GM18861 (cell line): Measurements from ENCODE around the gene CCNDBP1.
"Not testable (repeated sequence)": the region's sequence is repeated elsewhere in the genome, so short reads cannot be mapped to it uniquely, and the experiment has no call there.

Experiments
- ATAC-seq: cut with Tn5 transposase; IDR thresholded peaks from one replicate; pipeline ENCODE4 v1.9.1; 2021; ENCODE audit not compliant: unreplicated experiment

The CCNDBP1 gene, protein sequence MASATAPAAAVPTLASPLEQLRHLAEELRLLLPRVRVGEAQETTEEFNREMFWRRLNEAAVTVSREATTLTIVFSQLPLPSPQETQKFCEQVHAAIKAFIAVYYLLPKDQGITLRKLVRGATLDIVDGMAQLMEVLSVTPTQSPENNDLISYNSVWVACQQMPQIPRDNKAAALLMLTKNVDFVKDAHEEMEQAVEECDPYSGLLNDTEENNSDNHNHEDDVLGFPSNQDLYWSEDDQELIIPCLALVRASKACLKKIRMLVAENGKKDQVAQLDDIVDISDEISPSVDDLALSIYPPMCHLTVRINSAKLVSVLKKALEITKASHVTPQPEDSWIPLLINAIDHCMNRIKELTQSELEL

DNA sequence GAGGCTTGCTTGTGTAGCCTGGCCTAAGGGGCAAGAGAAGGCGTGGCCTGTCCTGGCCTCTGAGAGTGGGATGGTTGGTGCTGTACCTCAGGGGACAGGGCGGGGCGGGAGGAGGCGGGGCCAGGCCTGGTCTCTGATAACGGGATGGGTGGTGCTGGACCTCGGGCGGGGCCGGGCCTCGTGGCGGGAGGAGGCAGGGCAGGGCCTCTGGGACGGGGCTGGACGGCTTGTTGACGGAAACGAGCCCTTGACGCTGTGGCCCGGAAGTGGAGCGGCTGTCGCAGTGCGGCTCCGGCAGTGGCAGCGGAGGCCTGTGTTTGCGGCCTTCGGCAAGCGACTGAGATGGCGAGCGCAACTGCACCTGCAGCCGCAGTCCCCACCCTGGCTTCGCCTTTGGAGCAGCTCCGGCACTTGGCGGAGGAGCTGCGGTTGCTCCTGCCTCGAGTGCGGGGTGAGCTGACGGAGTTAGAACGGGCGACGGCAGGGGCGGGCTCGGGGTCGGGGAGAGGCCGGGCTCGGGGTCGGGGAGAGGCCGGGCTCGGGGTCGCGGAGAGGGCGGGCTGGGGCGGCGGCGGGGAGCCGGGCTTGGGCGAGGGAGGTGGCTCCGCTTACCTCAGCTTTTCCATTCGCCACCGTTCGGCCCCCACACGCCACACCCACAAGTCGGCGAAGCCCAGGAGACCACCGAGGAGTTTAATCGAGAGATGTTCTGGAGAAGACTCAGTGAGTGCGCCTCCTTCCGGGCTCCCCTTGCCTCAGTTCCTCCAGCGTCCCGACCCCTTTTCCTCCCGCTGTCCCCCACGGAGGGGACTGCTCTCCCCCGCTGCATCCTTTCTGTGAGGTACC, at the start of gene CCNDBP1:
CCNDBP1 (plus strand) TSS at position 247 of the 846 bp plus-strand sequence; CDS start at position 343, 96 bp downstream.
- ATAC-seq, result peak; percentile 78

DNA sequence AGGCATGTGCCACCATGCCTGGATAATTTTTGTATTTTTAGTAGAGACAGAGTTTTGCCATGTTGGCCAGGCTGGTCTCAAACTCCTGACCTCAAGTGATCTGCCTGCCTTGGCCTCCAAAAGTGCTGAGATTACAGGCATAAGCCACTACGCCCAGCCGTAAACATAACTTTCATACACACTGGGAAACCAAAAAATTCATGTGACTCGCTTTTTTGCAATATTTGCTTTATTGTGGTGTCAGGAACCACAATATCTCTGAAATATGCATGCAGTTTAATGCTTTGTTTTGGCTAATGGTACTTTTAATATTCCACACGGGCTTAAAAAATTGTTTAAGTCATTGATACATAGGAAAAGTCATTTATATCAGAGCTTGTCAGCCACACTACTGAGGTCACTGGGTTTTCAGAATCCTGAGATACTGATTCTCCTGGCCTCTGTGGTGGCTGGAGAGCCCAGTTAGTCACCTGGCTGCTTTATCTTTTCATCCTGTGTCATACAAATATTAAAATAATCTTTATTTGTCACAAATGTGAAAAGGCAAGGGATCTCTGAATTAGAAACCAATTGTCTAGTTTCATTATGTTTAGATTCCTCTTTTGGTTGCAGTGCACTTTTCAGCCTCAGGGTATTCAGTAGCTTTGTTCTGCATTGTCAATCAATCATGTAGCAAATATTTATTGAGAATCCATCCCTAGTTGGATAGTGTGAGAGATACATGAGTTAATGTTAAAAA, 41.8 kb upstream of the CCNDBP1 start:
- no peak for ATAC-seq

DNA sequence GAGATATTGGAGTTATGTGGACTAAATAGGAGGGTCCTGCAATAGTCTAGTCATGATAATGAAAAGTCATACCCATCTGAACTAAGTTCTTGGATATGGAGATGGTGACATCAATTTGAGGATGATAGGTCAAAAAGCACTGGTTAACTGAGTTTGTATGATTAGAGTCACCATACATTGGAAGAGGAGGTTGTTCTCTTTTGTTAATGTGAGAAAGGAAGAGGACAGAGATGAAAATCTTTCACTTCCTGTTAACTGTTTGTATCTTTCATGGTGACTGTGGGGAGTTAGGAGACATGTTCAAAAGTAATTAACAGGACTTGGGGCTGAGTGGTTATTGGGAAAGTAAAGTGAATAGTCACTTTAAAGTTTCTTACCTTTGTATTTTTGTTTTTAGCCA, 40.7 kb upstream of the CCNDBP1 start:
- ATAC-seq, result no peak

DNA sequence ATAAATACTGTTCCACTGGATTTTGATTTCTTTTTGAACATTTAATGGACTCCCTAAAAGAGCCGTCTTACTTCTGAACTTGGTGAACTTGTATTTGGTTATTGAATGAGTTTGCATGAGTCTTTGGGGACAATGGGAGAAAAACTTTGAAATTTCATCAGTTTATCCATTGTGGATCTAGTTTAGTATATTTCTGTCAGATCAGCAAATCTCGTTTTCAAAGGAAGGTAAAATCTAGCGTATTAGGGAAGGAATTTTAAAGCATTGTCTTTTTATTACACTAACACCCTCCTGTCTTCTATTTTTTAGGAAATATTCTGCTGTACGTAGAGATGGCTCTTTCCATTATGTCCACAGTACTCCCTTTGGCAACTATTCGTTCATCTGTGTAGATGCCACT, 39.0 kb upstream of the CCNDBP1 start:
- no peak for ATAC-seq

DNA sequence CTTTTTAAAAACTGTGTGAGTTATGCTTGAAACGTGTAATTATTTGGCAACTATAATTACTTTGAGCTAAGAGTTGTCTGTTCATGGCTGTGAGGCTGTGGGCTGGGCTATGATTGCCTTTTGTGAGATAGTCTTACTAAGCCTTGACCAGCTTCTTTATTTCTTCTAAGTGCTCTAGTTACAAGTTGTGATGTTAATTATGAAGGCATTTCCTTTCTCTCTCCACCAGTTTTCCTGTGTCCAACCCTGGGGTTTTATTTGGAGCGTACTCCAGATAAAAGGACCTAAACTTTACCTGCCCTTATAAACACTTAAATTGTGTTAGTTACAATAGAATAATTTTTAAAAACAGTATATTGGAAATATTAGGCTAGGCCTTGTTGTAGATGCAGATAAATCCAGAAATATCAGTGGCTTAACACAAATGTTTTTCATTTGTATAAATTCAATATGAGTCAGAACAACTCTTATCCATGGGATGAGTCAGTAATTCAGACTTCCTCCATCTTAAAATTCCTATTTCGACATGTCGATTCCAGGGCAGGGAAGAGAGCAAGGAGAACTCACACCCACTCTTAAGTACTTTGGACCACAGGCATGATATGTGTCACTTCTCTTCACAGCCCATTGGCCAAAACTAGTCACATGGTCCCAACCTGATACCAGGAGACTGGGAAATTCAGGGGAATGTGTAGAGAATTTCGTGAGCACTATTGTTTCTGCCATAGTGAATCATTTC, 34.8 kb upstream of the CCNDBP1 start:
- no peak for ATAC-seq

DNA sequence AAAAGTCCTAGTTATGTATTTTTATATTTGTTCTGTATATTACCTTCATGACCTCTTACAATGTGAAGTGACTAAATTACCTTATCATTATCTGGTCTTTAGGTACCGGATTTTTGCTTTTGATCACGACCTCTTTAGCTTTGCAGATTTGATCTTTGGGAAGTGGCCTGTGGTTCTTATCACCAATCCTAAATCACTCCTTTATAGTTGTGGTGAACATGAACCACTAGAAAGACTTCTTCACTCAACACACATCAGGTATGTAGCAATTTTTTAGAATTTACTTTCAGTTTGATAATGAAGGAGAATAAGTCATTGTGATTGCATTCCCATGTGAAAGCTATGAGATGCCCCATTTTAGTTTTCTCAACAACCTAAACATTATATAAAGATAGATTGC, 33.5 kb upstream of the CCNDBP1 start:
- ATAC-seq, result no peak

DNA sequence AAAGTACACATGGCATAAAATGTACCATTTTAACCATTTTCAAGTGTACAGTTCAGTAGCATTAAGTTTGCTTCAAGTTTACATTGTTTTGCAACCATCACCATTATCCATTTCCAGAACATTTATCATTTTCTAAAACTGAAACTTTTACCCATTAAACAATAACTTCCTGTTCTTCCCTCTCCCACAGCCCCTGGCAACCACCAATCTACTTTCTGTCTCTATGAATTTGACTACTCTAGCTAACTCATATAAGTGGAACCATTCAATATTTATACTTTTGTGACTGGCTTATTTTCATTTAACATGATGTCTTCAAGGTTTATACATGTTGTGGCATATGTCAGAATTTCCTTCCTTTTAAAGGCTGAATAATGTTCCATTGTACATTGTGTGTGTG, 31.9 kb upstream of the CCNDBP1 start:
- no peak for ATAC-seq

DNA sequence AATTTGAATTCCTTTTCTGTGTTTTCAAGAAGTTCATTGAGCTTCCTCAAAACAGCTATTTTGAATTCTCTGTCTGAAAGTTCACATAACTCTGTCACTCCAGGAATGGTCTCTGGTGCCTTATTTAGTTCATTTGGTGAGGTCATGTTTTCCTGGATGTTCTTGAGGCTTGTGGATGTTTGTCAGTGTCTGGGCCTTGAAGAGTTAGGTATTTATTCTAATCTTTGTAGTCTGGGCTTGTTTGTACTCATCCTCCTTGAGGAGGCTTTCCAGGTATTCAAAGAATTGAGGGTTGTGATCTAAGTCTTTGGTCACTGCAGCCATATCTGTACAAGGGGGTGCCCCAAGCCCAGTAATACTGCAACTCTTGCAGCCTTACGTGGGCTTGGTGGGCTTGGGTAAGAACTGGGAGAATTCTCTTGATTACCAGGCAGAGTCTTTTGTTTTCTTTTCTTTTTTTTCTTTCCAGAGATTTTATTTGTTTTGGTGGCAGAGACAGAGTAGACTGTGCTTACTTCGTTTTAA, 19.3 kb upstream of the CCNDBP1 start:
- no peak for ATAC-seq

DNA sequence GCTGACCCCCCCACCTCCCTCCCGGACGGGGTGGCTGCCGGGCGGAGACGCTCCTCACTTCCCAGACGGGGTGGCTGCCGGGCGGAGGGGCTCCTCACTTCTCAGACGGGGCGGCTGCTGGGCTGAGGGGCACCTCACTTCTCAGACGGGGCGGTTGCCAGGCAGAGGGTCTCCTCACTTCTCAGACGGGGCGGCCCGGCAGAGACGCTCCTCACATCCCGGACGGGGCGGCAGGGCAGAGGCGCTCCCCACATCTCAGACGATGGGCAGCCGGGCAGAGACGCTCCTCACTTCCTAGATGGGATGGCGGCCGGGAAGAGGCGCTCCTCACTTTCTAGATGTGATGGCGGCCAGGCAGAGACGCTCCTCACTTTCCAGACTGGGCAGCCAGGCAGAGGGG, 17.9 kb upstream of the CCNDBP1 start:
- not testable (repeated sequence) for ATAC-seq

DNA sequence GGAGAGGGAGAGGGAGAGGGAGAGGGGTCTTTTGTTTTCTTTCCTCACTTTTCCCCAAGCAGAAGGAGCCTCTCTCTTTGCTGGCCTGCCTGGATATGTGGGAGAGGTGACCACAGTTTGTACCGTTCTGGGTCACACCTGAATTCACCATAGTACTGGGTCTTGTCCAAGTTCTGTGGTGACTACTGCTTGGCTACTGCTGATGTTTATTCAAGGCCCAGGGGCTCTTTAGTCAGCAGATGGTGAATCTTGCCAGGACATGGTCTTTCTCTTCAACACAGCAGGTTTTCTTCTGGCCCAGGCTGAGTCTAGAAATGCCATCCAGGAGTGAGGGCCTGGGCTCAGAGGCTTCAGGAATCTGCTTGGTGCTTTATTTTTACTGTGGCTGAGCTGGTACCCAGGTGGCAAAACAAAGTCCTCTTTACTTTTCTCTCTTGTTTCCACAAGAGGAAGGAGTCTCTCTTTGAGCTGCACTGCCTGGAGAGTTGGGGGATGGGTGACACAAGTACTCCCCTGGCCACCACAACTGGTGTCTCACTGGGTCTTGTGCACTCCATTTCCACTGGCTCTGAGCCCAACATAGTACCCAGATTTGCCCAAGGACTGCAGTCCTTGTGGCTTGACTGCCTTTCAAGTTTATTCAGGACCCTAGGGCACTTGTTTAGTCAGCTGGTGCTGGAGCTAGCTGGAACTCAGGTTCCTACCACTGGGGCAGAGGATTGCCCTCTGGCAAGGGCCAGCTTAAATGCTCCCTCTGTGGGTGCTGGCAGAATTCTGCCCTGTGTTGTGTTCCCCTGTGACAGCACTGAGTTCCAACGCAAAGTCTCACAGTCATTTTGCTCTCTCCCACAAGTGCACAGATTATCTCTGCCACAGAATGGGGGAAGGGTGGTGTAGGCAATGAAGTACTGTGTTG, 16.8 kb upstream of the CCNDBP1 start:
- no peak for ATAC-seq

DNA sequence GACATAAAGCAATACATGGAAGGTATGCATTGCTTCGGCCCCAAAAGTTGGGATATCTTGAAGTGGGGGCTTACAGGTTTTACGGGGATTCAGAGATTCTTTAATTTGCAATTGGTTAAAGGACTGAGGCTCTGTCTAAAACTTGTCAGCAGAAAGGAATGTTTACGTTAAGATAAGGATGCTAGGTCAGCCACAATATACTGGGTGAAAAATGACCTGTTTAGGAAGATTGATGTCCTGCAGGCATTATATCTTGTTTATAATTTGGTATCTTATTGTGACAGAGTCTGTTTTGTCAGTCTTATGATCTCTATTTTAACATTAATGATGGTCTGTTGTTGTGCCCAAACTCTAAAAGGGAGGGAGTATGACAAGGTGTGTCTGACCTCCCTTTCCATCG, 15.3 kb upstream of the CCNDBP1 start:
- ATAC-seq, result no peak

DNA sequence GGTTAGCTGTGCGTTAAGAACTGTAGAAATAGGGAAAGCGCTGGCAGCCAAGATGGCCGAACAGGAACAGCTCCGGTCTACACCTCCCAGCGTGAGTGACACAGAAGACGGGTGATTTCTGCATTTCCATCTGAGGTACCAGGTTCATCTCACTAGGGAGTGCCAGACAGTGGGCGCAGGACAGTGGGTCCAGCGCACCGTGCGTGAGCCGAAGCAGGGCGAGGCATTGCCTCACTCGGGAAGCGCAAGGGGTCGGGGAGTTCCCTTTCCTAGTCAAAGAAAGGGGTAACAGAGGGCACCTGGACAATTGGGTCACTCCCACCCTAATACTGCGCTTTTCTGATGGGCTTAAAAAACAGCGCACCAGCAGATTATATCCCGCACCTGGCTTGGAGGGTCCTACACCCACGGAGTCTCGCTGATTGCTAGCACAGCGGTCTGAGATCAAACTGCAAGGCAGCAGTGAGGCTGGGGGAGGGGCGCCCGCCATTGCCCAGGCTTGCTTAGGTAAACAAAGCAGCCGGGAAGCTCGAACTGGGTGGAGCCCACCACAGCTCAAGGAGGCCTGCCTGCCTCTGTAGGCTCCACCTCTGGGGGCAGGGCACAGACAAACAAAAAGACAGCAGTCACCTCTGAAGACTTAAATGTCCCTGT, 9.4 kb upstream of the CCNDBP1 start:
- ATAC-seq, result not testable (repeated sequence)

DNA sequence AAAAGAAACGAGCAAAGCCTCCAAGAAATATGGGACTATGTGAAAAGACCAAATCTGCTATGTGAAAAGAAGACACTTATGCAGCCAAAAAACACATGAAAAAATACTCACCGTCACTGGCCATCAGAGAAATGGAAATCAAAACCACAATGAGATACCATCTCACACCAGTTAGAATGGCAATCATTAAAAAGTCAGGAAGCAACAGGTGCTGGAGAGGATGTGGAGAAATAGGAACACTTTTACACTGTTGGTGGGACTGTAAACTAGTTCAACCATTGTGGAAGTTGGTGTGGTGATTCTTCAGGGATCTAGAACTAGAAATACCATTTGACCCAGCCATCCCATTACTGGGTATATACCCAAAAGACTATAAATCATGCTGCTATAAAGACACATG, 8.1 kb upstream of the CCNDBP1 start:
- not testable (repeated sequence) for ATAC-seq

DNA sequence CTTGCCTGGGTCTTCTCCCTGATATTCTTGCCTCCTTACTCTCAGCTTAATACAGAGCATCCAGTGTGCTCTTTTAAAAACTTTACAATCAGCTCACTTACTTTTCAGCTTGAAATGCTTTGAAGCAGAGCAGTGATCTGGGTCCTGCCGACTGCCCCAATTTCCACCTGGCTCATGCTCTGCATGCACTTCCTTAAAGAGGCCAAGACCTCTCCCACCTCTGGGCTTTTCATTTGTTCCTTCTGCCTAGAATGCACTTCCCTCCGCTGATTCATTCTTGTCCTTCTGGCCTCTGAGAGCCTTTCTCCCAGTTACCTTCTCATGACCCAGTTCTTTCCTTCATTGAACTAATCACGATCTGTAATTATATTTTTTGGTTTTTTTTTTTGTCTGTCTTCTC, 1.9 kb upstream of the CCNDBP1 start:
- no peak for ATAC-seq

DNA sequence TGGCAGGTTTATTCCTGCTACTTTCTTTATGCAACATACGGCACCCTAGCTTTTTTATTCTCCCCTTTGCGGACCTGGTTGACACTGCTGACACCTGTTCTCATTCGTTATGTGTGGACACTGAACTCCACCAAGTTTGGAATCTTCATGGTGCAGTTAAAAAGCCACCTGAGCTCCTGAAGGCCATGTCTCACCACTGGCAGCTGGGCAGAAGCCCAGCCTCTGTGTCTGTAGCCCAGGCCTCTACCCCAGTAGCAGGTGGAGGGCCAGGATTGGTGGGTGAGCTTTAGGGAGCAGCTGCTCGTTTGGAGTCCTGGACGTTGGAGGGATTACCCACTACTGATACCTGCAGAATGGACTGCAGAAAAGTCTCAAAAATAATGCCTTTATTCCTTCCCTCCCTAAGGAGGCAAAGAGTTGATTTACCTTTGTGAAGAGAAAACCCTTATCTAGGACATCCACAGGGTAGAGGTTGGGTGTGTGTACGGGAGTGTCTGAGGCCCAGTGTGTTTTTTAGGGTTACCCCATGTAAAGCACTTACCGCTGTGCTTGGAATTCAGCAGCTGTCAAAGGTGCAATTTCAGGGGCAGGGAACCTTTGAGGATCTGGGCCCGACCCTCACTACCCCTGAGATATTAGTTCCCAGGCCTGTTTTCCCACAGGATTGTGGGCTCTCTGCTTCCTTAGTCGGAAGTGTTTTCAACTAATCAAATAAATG, 637 bp upstream of the CCNDBP1 start:
- no peak for ATAC-seq

DNA sequence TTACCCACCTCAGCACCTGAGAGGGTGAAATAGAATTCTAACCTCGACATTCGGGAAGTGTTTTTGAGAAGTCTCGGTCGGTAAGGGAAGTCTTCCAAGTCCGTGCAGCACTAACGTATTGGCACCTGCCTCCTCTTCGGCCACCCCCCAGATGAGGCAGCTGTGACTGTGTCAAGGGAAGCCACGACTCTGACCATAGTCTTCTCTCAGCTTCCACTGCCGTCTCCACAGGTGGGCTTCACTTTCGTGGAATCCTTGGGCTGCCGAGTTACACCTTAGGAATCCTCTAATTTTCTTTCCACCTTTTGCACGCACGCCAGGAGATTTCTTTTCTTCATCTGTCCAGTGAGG, 775 bp downstream of the CCNDBP1 start:
- ATAC-seq, result no peak

DNA sequence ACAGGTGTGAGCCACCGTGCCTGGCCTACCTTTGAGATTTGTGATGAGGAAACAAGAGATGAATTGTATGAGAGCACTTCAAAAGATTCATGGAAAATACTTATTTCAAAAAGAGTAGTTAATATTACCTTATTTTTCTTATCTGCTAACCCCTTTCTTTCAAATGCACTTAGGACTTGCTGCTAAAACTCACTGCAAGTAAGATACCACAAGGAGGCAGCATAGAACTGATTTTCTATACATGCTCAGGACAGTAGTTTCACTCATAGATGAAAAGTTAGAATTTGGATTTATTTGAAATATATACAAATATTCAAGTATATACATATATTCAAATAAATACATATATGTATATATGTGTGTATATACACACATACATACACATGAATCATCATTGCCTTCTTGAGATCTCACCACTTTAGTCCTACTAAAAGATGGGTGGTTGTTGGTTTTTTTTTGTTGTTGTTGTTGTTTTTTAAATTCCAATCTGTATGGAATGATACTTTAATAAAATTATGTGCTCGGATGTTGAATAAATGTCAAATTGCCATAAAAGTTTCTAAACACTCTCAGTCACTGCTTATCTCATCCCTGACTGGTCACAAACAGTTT, 2.4 kb downstream of the CCNDBP1 start:
- ATAC-seq, result no peak

DNA sequence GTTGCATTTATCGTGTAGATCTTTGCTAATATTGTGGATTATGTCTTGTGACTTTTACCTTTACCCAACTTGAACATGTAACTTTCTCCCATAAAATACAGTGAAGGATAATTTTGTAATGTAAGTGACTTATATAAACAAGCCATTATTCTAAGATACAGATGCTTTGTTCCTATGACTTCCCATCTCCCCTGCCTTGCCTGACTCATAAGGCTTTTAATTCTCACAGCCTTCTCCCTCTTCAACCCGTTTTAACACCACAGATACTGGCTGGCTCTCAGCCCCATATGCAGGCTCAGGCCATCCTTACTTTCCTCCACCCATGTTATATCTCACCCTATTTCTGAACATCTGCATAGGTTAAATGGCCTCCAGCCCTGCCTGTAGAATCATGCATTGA, 4.1 kb downstream of the CCNDBP1 start:
- no peak for ATAC-seq
